Measurements from ENCODE around the gene PRKN. TPM values are rescaled to one million over a fixed set of nuclear protein-coding genes. Genes with fewer than 3 reads are reported as not detected.

PRKN gene
- polyA plus RNA-seq, 1 donor from 2014 or later = 1.2 TPM

DNA sequence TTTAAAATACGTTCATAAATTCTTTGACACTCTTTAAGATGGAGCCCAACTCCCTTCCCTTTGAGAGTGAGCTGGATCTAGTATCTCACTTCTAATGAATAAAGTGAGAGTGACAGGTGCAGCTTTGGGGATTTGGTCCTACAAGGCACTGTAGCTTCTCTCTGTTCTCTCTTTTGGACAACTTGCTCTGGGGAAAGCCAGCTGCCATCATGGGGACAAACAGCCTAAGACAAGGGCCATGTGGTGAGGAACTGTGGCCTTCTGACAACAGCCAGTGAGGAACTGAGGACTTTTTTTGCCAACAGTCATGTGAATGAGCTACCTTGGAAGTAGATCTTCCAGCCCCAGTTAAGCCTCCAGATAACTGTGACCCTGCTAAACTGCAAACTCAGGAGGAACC is 1180.9 kb downstream of the PRKN start:
- H2AFZ ChIP-seq (ENCODE audit: low read depth, low read length) = no peak overlapping the region
- H3F3A ChIP-seq (ENCODE audit: insufficient read depth, low read length, poor library complexity, severe bottlenecking) = no peaks in the 10 kb centered on the region
- no peak for TF ChIP-seq POLR2AphosphoS5 (IDR thresholded peaks at IDR 0.05)
- TF ChIP-seq TAF1 (IDR thresholded peaks at IDR 0.05; ENCODE audit: low read depth) = no peak
- TF ChIP-seq EP300 (conservative IDR thresholded peaks at IDR 0.05; ENCODE audit: poor library complexity, severe bottlenecking) = no peak
- TF ChIP-seq, protein P1, sequence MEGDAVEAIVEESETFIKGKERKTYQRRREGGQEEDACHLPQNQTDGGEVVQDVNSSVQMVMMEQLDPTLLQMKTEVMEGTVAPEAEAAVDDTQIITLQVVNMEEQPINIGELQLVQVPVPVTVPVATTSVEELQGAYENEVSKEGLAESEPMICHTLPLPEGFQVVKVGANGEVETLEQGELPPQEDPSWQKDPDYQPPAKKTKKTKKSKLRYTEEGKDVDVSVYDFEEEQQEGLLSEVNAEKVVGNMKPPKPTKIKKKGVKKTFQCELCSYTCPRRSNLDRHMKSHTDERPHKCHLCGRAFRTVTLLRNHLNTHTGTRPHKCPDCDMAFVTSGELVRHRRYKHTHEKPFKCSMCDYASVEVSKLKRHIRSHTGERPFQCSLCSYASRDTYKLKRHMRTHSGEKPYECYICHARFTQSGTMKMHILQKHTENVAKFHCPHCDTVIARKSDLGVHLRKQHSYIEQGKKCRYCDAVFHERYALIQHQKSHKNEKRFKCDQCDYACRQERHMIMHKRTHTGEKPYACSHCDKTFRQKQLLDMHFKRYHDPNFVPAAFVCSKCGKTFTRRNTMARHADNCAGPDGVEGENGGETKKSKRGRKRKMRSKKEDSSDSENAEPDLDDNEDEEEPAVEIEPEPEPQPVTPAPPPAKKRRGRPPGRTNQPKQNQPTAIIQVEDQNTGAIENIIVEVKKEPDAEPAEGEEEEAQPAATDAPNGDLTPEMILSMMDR (IDR thresholded peaks at IDR 0.05; ENCODE audit: poor library complexity, severe bottlenecking) = no peak
- TF ChIP-seq RAD21 (conservative IDR thresholded peaks at IDR 0.05) = no peak
- no peak for TF ChIP-seq MXI1 (conservative IDR thresholded peaks at IDR 0.05; ENCODE audit: poor library complexity, severe bottlenecking)
- TF ChIP-seq SMC3 (conservative IDR thresholded peaks at IDR 0.05; ENCODE audit: poor library complexity) = no peak
- TF ChIP-seq, protein P2, sequence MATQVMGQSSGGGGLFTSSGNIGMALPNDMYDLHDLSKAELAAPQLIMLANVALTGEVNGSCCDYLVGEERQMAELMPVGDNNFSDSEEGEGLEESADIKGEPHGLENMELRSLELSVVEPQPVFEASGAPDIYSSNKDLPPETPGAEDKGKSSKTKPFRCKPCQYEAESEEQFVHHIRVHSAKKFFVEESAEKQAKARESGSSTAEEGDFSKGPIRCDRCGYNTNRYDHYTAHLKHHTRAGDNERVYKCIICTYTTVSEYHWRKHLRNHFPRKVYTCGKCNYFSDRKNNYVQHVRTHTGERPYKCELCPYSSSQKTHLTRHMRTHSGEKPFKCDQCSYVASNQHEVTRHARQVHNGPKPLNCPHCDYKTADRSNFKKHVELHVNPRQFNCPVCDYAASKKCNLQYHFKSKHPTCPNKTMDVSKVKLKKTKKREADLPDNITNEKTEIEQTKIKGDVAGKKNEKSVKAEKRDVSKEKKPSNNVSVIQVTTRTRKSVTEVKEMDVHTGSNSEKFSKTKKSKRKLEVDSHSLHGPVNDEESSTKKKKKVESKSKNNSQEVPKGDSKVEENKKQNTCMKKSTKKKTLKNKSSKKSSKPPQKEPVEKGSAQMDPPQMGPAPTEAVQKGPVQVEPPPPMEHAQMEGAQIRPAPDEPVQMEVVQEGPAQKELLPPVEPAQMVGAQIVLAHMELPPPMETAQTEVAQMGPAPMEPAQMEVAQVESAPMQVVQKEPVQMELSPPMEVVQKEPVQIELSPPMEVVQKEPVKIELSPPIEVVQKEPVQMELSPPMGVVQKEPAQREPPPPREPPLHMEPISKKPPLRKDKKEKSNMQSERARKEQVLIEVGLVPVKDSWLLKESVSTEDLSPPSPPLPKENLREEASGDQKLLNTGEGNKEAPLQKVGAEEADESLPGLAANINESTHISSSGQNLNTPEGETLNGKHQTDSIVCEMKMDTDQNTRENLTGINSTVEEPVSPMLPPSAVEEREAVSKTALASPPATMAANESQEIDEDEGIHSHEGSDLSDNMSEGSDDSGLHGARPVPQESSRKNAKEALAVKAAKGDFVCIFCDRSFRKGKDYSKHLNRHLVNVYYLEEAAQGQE (IDR thresholded peaks at IDR 0.05; ENCODE audit: borderline replicate concordance) = no peak
- no peak for TF ChIP-seq EZH2 (IDR thresholded peaks at IDR 0.05; ENCODE audit: borderline replicate concordance, insufficient read depth, low read length, poor library complexity, severe bottlenecking)
- H3K9ac ChIP-seq (ENCODE audit: low read length) = no peak overlapping the region
- no peaks in the 10 kb centered on the region for H3K79me2 ChIP-seq (replicated peaks; ENCODE audit: insufficient read depth, low read length)
- H3K9me2 ChIP-seq (ENCODE audit: insufficient read depth, low read length) = no peaks in the 10 kb centered on the region
- no peak overlapping the region for H3K4me2 ChIP-seq (ENCODE audit: low read length)
- H4K20me1 ChIP-seq (ENCODE audit: insufficient read depth) = no peaks in the 10 kb centered on the region
- no peaks in the 10 kb centered on the region for H3K9me3 ChIP-seq (ENCODE audit: low read length)
- no peaks in the 10 kb centered on the region for H3K27me3 ChIP-seq (ENCODE audit: insufficient read depth, low read depth, low read length)
- no peak overlapping the region for H3K4me3 ChIP-seq (ENCODE audit: low read length)
- no peaks in the 10 kb centered on the region for H3K36me3 ChIP-seq (ENCODE audit: insufficient read depth, low read length)
- no peak overlapping the region for H3K27ac ChIP-seq (ENCODE audit: low read length)

DNA sequence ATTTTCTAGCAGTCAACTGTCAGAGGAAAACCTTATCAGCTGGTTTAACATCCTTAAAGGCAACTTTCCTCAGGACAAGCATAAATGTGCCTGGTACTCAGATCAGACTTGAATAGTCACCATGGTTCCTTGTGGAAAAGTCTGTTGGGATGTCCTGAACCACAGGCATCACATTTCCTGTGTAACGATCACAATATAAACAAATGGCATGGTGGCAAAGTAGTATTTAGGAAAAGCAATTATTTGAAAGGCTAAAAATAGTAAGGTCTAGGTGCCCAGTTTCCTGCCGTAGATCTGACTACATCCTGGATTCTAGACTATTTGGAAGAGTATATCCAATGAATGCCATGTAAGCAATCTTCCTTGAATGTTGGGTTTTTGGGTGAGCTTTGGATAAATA is 1181.8 kb downstream of the PRKN start:
- no peak for TF ChIP-seq SMC3 (conservative IDR thresholded peaks at IDR 0.05; ENCODE audit: poor library complexity)
- no peak for TF ChIP-seq EP300 (conservative IDR thresholded peaks at IDR 0.05; ENCODE audit: poor library complexity, severe bottlenecking)
- TF ChIP-seq EZH2 (IDR thresholded peaks at IDR 0.05; ENCODE audit: borderline replicate concordance, insufficient read depth, low read length, poor library complexity, severe bottlenecking) = no peak
- no peak for TF ChIP-seq RAD21 (conservative IDR thresholded peaks at IDR 0.05)
- TF ChIP-seq TAF1 (IDR thresholded peaks at IDR 0.05; ENCODE audit: low read depth) = no peak
- TF ChIP-seq MXI1 (conservative IDR thresholded peaks at IDR 0.05; ENCODE audit: poor library complexity, severe bottlenecking) = no peak
- TF ChIP-seq POLR2AphosphoS5 (IDR thresholded peaks at IDR 0.05) = no peak
- Histone ChIP-seq H3K79me2 (replicated peaks; ENCODE audit: insufficient read depth, low read length) (no peaks in the 10 kb centered on the region), H3K27ac (ENCODE audit: low read length) (no peak overlapping the region), H3K9me2 (ENCODE audit: insufficient read depth, low read length) (no peaks in the 10 kb centered on the region), H4K20me1 (ENCODE audit: insufficient read depth) (no peaks in the 10 kb centered on the region), H3K9ac (ENCODE audit: low read length) (no peak overlapping the region), H3K36me3 (ENCODE audit: insufficient read depth, low read length) (no peaks in the 10 kb centered on the region), H3F3A (ENCODE audit: insufficient read depth, low read length, poor library complexity, severe bottlenecking) (no peaks in the 10 kb centered on the region), H3K27me3 (ENCODE audit: insufficient read depth, low read depth, low read length) (no peaks in the 10 kb centered on the region), H3K4me2 (ENCODE audit: low read length) (no peak overlapping the region), H2AFZ (ENCODE audit: low read depth, low read length) (no peak overlapping the region), H3K4me3 (ENCODE audit: low read length) (no peak overlapping the region), H3K9me3 (ENCODE audit: low read length) (no peaks in the 10 kb centered on the region)

Data from neural cell (in vitro differentiated cells).